ENCODE results near the gene MRPS33.
"Not testable (repeated sequence)": the region's sequence is repeated elsewhere in the genome, so short reads cannot be mapped to it uniquely, and the experiment has no call there.

MRPS33 gene

GRCh38 chr7:141014524-141015395, at the start of gene MRPS33:
MRPS33 (minus strand) TSS chr7:141014952; CDS start chr7:141010633, 4,319 bp downstream.
- DNase-seq (ENCODE audit: low spot score), result peak; percentile 94

GRCh38 chr7:141057788-141058187, 43.0 kb upstream of the MRPS33 start:
- no peak for DNase-seq (ENCODE audit: low spot score)

- DNase-seq (ENCODE audit: low spot score), result no peak
These were observed 40.4 kb upstream of the MRPS33 start for GRCh38 chr7:141055146-141055545.

- no peak for DNase-seq (ENCODE audit: low spot score)
These were observed 38.9 kb upstream of the MRPS33 start for GRCh38 chr7:141053626-141054025.

- peak; percentile 72 for DNase-seq (ENCODE audit: low spot score)
These were observed 31.3 kb upstream of the MRPS33 start for GRCh38 chr7:141045842-141046620.

- DNase-seq (ENCODE audit: low spot score), result peak; percentile 53
These were observed 30.5 kb upstream of the MRPS33 start for GRCh38 chr7:141045126-141045841.

GRCh38 chr7:141043616-141044015, 28.9 kb upstream of the MRPS33 start:
- DNase-seq (ENCODE audit: low spot score), result no peak

- peak; percentile 29 for DNase-seq (ENCODE audit: low spot score)
These were observed 27.8 kb upstream of the MRPS33 start for GRCh38 chr7:141042222-141043193.

GRCh38 chr7:141039376-141039775, 24.6 kb upstream of the MRPS33 start:
- DNase-seq (ENCODE audit: low spot score), result peak; percentile 54

- not testable (repeated sequence) for DNase-seq (ENCODE audit: low spot score)
These were observed 23.3 kb upstream of the MRPS33 start for GRCh38 chr7:141038100-141038499.

- DNase-seq (ENCODE audit: low spot score), result not testable (repeated sequence)
These were observed 18.0 kb upstream of the MRPS33 start for GRCh38 chr7:141032539-141033323.

- no peak for DNase-seq (ENCODE audit: low spot score)
These were observed 14.0 kb upstream of the MRPS33 start for GRCh38 chr7:141028767-141029166.

GRCh38 chr7:141027043-141027442, 12.3 kb upstream of the MRPS33 start:
- DNase-seq (ENCODE audit: low spot score), result no peak

GRCh38 chr7:141024668-141025067, 9.9 kb upstream of the MRPS33 start:
- no peak for DNase-seq (ENCODE audit: low spot score)

- DNase-seq (ENCODE audit: low spot score), result no peak
These were observed 8.5 kb upstream of the MRPS33 start for GRCh38 chr7:141023295-141023694.

- no peak for DNase-seq (ENCODE audit: low spot score)
These were observed 2.8 kb upstream of the MRPS33 start for GRCh38 chr7:141017555-141017954.

GRCh38 chr7:141016349-141016748, 1.6 kb upstream of the MRPS33 start:
- DNase-seq (ENCODE audit: low spot score), result no peak

GRCh38 chr7:141014125-141014523, 628 bp downstream of the MRPS33 start:
- DNase-seq (ENCODE audit: low spot score), result peak; percentile 10

- DNase-seq (ENCODE audit: low spot score), result no peak
These were observed 1.4 kb downstream of the MRPS33 start for GRCh38 chr7:141013345-141013715.

GRCh38 chr7:141012696-141013344, 1.9 kb downstream of the MRPS33 start:
- peak; percentile 13 for DNase-seq (ENCODE audit: low spot score)

Measured in AG08396 (cell line).